Loucy (cell line): ENCODE results near the gene GOLGA6L2.

Experiments
- H2AFZ ChIP-seq: fragments of 200-600 bp; sonication (generic); 2 replicates; pipeline ENCODE4 v1.6.0; 2016; ENCODE audit warnings: antibody characterized with exemption, mild to moderate bottlenecking, low read length, moderate library complexity
- H3F3A ChIP-seq: fragments of 200-600 bp; 2 replicates; pipeline ENCODE4 v1.6.0; 2016; ENCODE audit warnings: antibody characterized with exemption, low read depth, mild to moderate bottlenecking
- H3K27me3 ChIP-seq: fragments of 200-600 bp; sonication (generic); 2 replicates; pipeline ENCODE4 v1.6.1; 2014; ENCODE audit warnings: low read length, mild to moderate bottlenecking; ENCODE audit not compliant: insufficient read depth, poor library complexity, severe bottlenecking
- H3K36me3 ChIP-seq: fragments of 200-600 bp; sonication (generic); 2 replicates; pipeline ENCODE4 v1.6.1; 2016; ENCODE audit warnings: low read length; ENCODE audit not compliant: insufficient read depth
- H3K4me1 ChIP-seq: fragments of 200-600 bp; sonication (generic); 2 replicates; pipeline ENCODE4 v1.5.1; 2014; ENCODE audit warnings: low read length, mild to moderate bottlenecking; ENCODE audit not compliant: insufficient read depth, poor library complexity, severe bottlenecking
- H3K4me2 ChIP-seq: fragments of 200-600 bp; sonication (generic); 2 replicates; pipeline ENCODE4 v1.6.0; 2014; ENCODE audit warnings: antibody characterized with exemption, low read length, low read depth, mild to moderate bottlenecking; ENCODE audit not compliant: poor library complexity, severe bottlenecking
- H3K4me3 ChIP-seq: fragments of 200-600 bp; sonication (generic); 2 replicates; pipeline ENCODE4 v1.5.1; 2014; ENCODE audit warnings: low read length, mild to moderate bottlenecking, mixed read lengths; ENCODE audit not compliant: poor library complexity, severe bottlenecking
- H3K79me2 ChIP-seq: fragments of 200-600 bp; sonication (generic); 2 replicates; pipeline ENCODE4 v1.6.1; 2014; ENCODE audit warnings: low read length; ENCODE audit not compliant: insufficient read depth
- H3K9ac ChIP-seq: fragments of 200-600 bp; sonication (generic); 2 replicates; pipeline ENCODE4 v1.6.0; 2014; ENCODE audit warnings: mild to moderate bottlenecking, low read depth, low read length, moderate library complexity; ENCODE audit not compliant: poor library complexity, severe bottlenecking
- H3K9me2 ChIP-seq: fragments of 200-600 bp; sonication (generic); replicated peaks from 2 replicates; pipeline ENCODE4 v1.6.1; 2016; ENCODE audit warnings: low read depth, low read length, mixed read lengths
- H3K9me3 ChIP-seq: fragments of 200-600 bp; sonication (generic); 2 replicates; pipeline ENCODE4 v1.6.1; 2014; ENCODE audit warnings: mild to moderate bottlenecking, antibody characterized with exemption, low read length, low read depth; ENCODE audit not compliant: insufficient read depth
- H4K20me1 ChIP-seq: fragments of 200-600 bp; sonication (generic); 2 replicates; pipeline ENCODE4 v1.6.0; 2014; ENCODE audit warnings: antibody characterized with exemption, low read length, mild to moderate bottlenecking; ENCODE audit not compliant: insufficient read depth, poor library complexity, severe bottlenecking
- EZH2phosphoT487 ChIP-seq: fragments of 200-600 bp; IDR thresholded peaks from 2 replicates; pipeline ENCODE4 v1.6.1; 2018; ENCODE audit warnings: antibody characterized with exemption, mild to moderate bottlenecking, moderate library complexity, borderline replicate concordance
- TF ChIP-seq, protein P1 (sequence below): fragments of 200-600 bp; sonication (generic); conservative IDR thresholded peaks from 2 replicates; pipeline ENCODE4 v1.5.1; 2014; ENCODE audit warnings: mild to moderate bottlenecking, antibody characterized with exemption, low read length

The GOLGA6L2 gene

DNA sequence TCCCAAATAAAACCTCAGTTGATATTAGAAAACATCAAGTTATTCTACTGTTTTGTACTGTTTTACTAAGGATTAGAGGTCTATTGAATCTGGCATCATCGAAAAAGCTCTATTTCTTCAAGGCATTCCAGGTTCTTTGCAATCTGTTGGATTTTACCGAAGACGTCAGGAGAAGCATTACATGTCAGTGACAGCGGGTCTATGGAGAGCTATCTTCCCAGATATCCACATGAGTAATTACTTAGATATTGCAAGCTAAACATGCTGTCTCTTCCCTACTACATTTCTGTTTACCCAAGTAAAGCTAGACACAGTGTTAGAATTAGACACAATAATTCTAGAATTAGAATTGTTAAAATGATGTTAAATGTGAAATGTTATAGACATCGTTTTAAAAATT is 10.8 kb upstream of the GOLGA6L2 start:
- Histone ChIP-seq H3F3A (no peaks in the 10 kb centered on the region), H3K9me3 (no peaks in the 10 kb centered on the region), H3K4me3 (no peak overlapping the region), H3K4me1 (no peaks in the 10 kb centered on the region), H3K9ac (no peak overlapping the region), H3K27me3 (no peaks in the 10 kb centered on the region), H3K36me3 (no peaks in the 10 kb centered on the region), H3K9me2 (no peaks in the 10 kb centered on the region), H3K4me2 (no peak overlapping the region), H4K20me1 (no peaks in the 10 kb centered on the region), H2AFZ (no peak overlapping the region), H3K79me2 (no peaks in the 10 kb centered on the region)
- TF ChIP-seq EZH2phosphoT487 = no peak
- TF ChIP-seq, protein P1, sequence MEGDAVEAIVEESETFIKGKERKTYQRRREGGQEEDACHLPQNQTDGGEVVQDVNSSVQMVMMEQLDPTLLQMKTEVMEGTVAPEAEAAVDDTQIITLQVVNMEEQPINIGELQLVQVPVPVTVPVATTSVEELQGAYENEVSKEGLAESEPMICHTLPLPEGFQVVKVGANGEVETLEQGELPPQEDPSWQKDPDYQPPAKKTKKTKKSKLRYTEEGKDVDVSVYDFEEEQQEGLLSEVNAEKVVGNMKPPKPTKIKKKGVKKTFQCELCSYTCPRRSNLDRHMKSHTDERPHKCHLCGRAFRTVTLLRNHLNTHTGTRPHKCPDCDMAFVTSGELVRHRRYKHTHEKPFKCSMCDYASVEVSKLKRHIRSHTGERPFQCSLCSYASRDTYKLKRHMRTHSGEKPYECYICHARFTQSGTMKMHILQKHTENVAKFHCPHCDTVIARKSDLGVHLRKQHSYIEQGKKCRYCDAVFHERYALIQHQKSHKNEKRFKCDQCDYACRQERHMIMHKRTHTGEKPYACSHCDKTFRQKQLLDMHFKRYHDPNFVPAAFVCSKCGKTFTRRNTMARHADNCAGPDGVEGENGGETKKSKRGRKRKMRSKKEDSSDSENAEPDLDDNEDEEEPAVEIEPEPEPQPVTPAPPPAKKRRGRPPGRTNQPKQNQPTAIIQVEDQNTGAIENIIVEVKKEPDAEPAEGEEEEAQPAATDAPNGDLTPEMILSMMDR = no peak

DNA sequence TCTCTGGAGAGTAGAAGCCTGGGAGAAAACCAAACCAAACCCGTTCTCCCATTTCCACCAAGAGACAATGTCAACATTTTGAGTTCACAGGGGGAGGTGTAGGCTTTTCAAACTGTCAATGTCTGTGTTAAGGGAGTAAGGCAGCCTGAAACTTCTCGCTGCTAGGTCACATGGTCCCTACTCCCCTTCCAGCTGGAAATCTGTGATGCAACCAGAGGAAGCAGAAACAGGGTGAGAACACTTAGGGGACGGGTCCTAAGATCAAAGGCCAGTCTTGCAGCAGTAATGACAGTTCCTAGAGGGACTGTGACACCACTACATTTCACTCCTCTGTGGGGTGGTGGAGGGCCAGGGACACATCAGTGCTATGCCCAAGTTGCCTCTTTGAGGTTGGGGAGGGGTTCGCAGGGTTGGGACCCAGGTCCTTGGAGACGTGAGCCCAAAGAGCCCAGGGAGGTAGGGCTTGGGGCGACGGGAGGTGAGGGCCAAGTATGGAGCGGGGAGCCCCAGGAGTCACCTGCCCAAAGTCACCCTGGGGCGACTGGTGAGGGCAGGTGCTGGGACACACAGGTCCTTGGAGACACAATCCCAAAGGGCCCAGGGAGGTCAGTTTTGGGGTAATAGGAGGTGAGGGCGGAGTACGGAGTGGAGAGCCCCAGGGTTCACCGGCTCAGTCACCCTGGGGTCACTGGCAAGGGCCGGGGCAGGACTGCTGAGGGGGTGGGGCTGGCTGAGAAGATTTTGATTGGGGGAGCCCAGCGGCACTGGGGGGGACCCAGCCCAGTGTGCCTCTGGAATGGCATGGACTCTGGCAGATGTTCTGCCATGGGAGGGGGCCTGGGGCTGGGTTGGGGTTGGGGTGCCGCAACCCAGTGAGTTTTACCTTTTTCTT is 582 bp downstream of the GOLGA6L2 start:
- Histone ChIP-seq H3K4me3 (no peak overlapping the region), H2AFZ (no peak overlapping the region), H3K9ac (no peak overlapping the region), H3K9me2 (no peaks in the 10 kb centered on the region), H3K79me2 (no peaks in the 10 kb centered on the region), H4K20me1 (no peaks in the 10 kb centered on the region), H3F3A (no peaks in the 10 kb centered on the region), H3K27me3 (no peaks in the 10 kb centered on the region), H3K4me2 (no peak overlapping the region), H3K36me3 (no peaks in the 10 kb centered on the region), H3K4me1 (no peaks in the 10 kb centered on the region), H3K9me3 (no peaks in the 10 kb centered on the region)
- no peak for TF ChIP-seq EZH2phosphoT487
- TF ChIP-seq, protein P1 = no peak

DNA sequence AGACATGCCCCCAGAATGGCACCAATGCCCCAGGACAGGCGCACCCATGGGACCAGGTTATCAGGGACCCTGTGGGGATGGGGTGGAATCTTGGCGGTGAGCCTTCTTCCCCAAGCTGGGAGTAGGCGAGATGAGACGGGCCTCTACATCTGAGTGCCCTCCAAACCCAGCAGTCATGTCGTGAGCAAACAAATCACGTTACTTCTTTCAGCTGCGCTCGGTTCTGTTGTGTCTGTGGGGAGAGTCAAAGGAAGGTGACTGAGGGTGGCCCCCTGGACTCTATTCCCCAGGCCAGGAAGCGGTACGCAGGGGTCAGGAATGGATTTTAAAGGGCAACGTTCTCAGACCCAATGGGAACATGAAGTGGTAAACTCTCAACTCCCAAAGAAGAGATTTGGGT is 2.8 kb downstream of the GOLGA6L2 start:
- H3K4me3 ChIP-seq = no peak overlapping the region
- no peaks in the 10 kb centered on the region for H3K4me1 ChIP-seq
- no peaks in the 10 kb centered on the region for H3F3A ChIP-seq
- H3K36me3 ChIP-seq = no peaks in the 10 kb centered on the region
- no peak overlapping the region for H3K4me2 ChIP-seq
- no peaks in the 10 kb centered on the region for H4K20me1 ChIP-seq
- no peaks in the 10 kb centered on the region for H3K79me2 ChIP-seq
- H3K9me2 ChIP-seq = no peaks in the 10 kb centered on the region
- H3K27me3 ChIP-seq = no peaks in the 10 kb centered on the region
- TF ChIP-seq EZH2phosphoT487 = no peak
- TF ChIP-seq, protein P1 = no peak
- no peak overlapping the region for H2AFZ ChIP-seq
- H3K9ac ChIP-seq = no peak overlapping the region
- no peaks in the 10 kb centered on the region for H3K9me3 ChIP-seq
